Urothelium cell line (cell line): ENCODE data around the gene CDK11A.
"Not testable (repeated sequence)": the region's sequence is repeated elsewhere in the genome, so short reads cannot be mapped to it uniquely, and the experiment has no call there.

Experiments used
- DNase-seq: peaks from one replicate; pipeline ENCODE4 v3.0.0; 2011; ENCODE audit warnings: low spot score, mixed read lengths
- FAIRE-seq: peaks from 2 replicates; lab custom pipeline; 2011; peaks lifted over from hg19 to GRCh38; lab: Jason Lieb, UNC

Gene CDK11A

DNA sequence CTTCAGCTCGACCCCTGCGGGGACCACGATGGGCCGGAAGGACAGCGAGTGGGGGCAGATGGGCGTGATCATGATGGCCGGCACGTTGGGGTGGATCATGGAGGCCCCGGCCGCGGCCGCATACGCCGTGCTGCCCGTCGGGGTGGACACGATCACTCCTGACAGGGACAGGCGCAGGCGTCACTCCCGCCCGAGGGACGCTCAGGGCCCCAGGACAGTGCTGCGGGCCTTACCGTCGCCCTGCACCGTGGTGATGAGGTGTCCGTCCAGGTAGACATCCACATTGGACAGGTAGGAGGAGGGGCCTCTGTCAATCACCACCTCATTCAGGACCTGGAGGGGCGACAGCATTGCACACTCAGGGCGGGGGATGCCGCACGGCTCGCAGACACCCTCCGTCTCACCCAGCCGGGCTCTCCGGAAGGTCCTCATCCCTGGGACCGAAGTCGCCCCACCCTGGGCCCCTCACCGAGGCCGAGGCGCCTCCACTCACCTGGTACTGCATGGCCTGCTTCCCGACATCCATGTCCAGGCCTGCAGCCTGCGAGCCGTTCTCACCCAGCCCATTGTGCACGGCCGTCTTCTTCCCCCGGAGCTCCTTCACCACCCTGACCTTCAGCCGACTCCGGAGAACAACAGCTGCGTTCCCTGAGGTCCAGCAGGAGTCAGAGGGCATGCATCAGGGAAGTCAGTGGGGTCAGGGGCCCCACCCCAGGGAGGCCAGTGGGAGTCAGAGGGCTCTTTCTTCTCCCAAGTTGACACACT is 30.1 kb upstream of the CDK11A start:
- DNase-seq: no peak
- no peak for FAIRE-seq

DNA sequence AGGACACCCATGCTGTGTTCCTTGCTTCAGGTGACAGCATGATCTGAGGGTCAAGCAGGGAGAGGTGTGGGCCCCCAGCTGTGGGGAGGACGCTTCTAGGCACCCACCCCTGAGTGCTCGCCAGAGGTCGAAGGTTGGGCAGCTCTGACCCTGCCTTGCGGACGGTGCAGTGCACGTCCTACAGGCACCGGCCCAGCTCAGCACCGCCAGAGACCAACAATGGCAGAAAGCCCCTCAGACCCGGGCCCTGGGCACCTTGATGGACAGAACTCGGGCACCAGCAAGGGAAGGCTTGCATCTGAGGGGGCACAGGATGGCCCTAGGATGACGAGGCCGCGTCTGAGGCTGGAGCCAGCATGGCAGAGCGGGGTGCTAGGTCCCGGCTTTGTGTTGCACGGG is 29.4 kb upstream of the CDK11A start:
- DNase-seq (no peak), FAIRE-seq (no peak)

- no peak for DNase-seq
- FAIRE-seq: no peak
These were observed 28.8 kb upstream of the CDK11A start for GRCh38 chr1:1752636-1753606.

GRCh38 chr1:1752190-1752589 is 28.0 kb upstream of the CDK11A start:
- DNase-seq (no peak), FAIRE-seq (no peak)

DNA sequence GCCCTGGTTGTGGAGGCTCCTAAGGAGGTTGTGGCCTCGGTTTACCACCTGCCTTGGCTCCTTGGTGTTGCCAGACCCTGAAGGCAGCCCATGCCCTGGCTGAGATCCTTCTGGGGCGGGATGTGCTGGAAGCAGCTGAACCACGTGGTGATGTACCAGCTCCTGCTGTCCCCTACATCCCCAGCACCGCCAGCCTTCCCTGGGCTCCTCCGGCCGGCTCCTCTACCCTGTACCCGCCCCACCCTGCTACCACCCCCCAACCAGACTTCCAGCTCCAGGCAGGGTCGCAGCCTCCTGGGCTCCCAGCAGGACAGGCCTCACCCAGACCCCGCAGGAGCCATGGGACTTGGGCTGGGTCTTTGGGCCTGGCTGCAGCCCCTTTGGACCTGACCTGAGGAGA is 25.8 kb upstream of the CDK11A start:
- FAIRE-seq: not testable (repeated sequence)

DNA sequence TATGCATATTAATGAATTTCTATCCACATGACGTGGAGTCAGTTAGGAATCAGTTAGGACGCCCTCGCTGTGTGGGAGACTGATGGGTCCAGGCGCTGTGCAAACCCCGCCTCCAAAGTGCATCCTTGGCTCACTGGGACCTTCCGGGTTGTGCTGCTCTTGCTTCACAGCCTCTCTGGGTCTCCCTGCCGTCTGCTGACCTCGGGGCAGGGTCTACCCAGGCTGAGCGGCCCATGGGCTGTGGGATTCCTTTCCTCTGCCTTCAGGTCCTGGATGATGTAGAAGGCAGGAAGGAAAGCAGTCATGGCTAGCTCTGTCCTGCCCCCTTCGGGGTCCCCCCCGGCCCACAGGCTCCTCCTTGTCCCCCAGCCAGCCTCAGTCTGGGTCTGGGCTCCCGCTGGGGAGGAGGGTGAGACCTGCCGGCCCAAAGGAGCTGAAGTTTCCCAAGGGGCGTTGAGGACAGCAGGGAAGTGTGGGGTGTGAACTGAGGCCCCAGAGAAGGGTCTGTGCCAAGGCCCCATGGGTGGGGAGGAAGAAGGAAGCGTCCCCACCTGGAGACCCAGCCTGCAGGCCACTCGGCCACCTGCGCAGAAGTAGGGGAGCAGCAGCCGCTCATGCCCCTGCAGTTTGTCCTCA is 24.6 kb upstream of the CDK11A start:
- no peak for DNase-seq
- no peak for FAIRE-seq

More for the DNA sequence above, 25.8 kb upstream of the CDK11A start:
- DNase-seq: not testable (repeated sequence)

DNA sequence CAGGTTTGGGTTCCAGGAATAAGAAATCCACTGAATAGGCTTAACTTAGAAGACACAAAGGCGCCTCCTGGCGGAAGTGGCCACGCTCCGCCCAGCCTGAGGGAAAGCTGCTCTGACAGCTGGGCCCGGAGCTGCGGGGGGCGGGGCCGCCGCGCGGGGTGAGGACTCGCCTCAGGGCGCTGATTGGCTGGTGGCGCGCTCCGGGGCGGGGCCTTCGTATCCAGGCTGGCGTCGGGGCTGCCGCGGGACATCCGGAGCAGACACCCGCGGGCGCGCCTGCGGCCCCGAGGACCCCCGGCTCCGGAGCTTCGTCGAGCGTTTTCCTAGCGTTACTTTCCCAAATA is 22.4 kb upstream of the CDK11A start:
- DNase-seq, FAIRE-seq: not testable (repeated sequence)

GRCh38 chr1:1745651-1746565 is 21.8 kb upstream of the CDK11A start:
- FAIRE-seq: peak; percentile 92
- peak; percentile 19 for DNase-seq

- FAIRE-seq: not testable (repeated sequence)
These were observed 18.4 kb upstream of the CDK11A start for GRCh38 chr1:1742529-1742928.

GRCh38 chr1:1741013-1741412 is 16.9 kb upstream of the CDK11A start:
- not testable (repeated sequence) for FAIRE-seq
- peak; percentile 49 for DNase-seq

More at GRCh38 chr1:1742529-1742928, 18.4 kb upstream of the CDK11A start:
- DNase-seq: not testable (repeated sequence)

- not testable (repeated sequence) for FAIRE-seq, DNase-seq
These were observed 14.7 kb upstream of the CDK11A start for GRCh38 chr1:1738799-1739337.

- FAIRE-seq, DNase-seq: not testable (repeated sequence)
These were observed 13.8 kb upstream of the CDK11A start for GRCh38 chr1:1737675-1738590.

GRCh38 chr1:1732381-1732780 is 8.2 kb upstream of the CDK11A start:
- FAIRE-seq (no peak), DNase-seq (no peak)

- FAIRE-seq (no peak), DNase-seq (no peak)
These were observed 6.7 kb upstream of the CDK11A start for GRCh38 chr1:1730870-1731269.

DNA sequence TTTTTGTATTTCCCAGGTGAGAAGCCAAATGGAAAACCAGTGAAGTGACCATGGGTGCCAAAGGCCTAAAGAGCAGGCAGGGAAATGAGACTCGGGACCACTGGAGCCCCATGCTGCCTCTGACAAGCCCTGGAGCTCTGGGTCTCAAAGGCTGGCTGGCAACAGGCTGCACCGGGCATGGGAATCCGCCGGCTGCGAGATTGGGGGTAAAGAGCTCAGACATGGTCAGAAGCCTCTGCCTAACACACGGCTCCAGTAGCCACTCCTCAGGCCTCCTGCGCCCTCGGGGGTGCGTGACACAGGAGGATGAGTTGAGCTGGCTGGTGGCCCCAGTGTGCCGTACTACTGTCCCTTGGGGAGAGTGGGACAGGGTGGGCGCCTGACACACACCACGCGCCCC is 6.1 kb upstream of the CDK11A start:
- DNase-seq, FAIRE-seq: not testable (repeated sequence)

GRCh38 chr1:1729116-1729816 is 5.1 kb upstream of the CDK11A start:
- DNase-seq, FAIRE-seq: not testable (repeated sequence)

GRCh38 chr1:1728308-1729005 is 4.3 kb upstream of the CDK11A start:
- not testable (repeated sequence) for FAIRE-seq, DNase-seq
